BLaER1 treated with 17β-estradiol and CSF1 and Interleukin-3, amounts not matched to agents 10 nM and 100 nM (cell line): ENCODE results near the gene DPYD.

Source experiments
- H3K27ac ChIP-seq, 11 experiments: shearing (Covaris generic); formaldehyde crosslinking; 2 replicates each; pipeline ENCODE4 v1.8.1; 2022
- H3K27me3 ChIP-seq, 11 experiments: shearing (Covaris generic); formaldehyde crosslinking; 2 replicates each; pipeline ENCODE4 v1.8.1; 2022
- H3K36me3 ChIP-seq, 11 experiments: shearing (Covaris generic); formaldehyde crosslinking; 2 replicates each; pipeline ENCODE4 v1.8.1; 2022
- H3K4me1 ChIP-seq, 10 experiments: shearing (Covaris generic); formaldehyde crosslinking; 2 replicates each; pipeline ENCODE4 v1.8.1; 2022
- H3K4me2 ChIP-seq, 11 experiments: shearing (Covaris generic); formaldehyde crosslinking; 2 replicates each; pipeline ENCODE4 v1.8.1; 2022
- H3K4me3 ChIP-seq, 10 experiments: shearing (Covaris generic); formaldehyde crosslinking; 2 replicates each; pipeline ENCODE4 v1.8.1; 2022
- H3K9ac ChIP-seq, 11 experiments: shearing (Covaris generic); formaldehyde crosslinking; 2 replicates each; pipeline ENCODE4 v1.8.1; 2022
- H3K9me3 ChIP-seq, 11 experiments: shearing (Covaris generic); formaldehyde crosslinking; replicated peaks in 1 of 11; 2 replicates each; pipeline ENCODE4 v1.8.1; 2022
- H4K20me1 ChIP-seq, 11 experiments: shearing (Covaris generic); formaldehyde crosslinking; 2 replicates each; pipeline ENCODE4 v1.8.1; 2022
- Cebpa-rat ChIP-seq, 11 experiments: shearing (Covaris generic); IDR thresholded peaks; 2 replicates each; pipeline ENCODE4 v1.8.1; 2022

Gene DPYD

GRCh38 chr1:97041026-97041425 is 879.8 kb downstream of the DPYD start:
- Histone ChIP-seq H3K4me3 (no peak overlapping the region), H3K27me3 (no peaks in the 10 kb centered on the region), H3K9ac (no peak overlapping the region), H3K27ac (no peak overlapping the region; a peak in 1 of 22 replicates), H3K9me3 (peaks cover 0 to 13% (median 5%) of the 10 kb centered on the region in 11 experiments; a peak in 8 of 22 replicates), H3K36me3 (no peaks in the 10 kb centered on the region), H3K4me1 (no peaks in the 10 kb centered on the region), H3K4me2 (no peak overlapping the region), H4K20me1 (no peaks in the 10 kb centered on the region)
- no peak for TF ChIP-seq Cebpa-rat (IDR thresholded peaks at IDR 0.05)

GRCh38 chr1:97038410-97038809 is 882.4 kb downstream of the DPYD start:
- Histone ChIP-seq H3K4me1 (no peaks in the 10 kb centered on the region), H3K9me3 (peaks cover 0 to 9% (median 3%) of the 10 kb centered on the region in 11 experiments; a peak in 7 of 22 replicates), H3K27me3 (no peaks in the 10 kb centered on the region), H3K4me3 (no peak overlapping the region), H3K4me2 (no peak overlapping the region), H3K9ac (no peak overlapping the region), H3K27ac (no peak overlapping the region), H4K20me1 (no peaks in the 10 kb centered on the region), H3K36me3 (no peaks in the 10 kb centered on the region)
- TF ChIP-seq Cebpa-rat (IDR thresholded peaks at IDR 0.05), result no peak

- peaks cover 0 to 6% (median 0%) of the 10 kb centered on the region in 11 experiments; a peak in 3 of 22 replicates for H3K9me3 ChIP-seq
- no peak overlapping the region for H3K9ac ChIP-seq
- no peak overlapping the region for H3K27ac ChIP-seq
- no peaks in the 10 kb centered on the region for H3K4me1 ChIP-seq
- no peak overlapping the region for H3K4me3 ChIP-seq
- no peaks in the 10 kb centered on the region for H4K20me1 ChIP-seq
- H3K4me2 ChIP-seq, result no peak overlapping the region
- no peak for TF ChIP-seq Cebpa-rat (IDR thresholded peaks at IDR 0.05)
- H3K27me3 ChIP-seq, result no peaks in the 10 kb centered on the region
- no peaks in the 10 kb centered on the region for H3K36me3 ChIP-seq
Measured at GRCh38 chr1:97034651-97035050, 886.2 kb downstream of the DPYD start.

GRCh38 chr1:97033949-97034348 is 886.9 kb downstream of the DPYD start:
- H3K4me2 ChIP-seq, result no peak overlapping the region
- H3K9ac ChIP-seq, result no peak overlapping the region
- no peak overlapping the region for H3K4me3 ChIP-seq
- no peaks in the 10 kb centered on the region for H3K27me3 ChIP-seq
- H4K20me1 ChIP-seq, result no peaks in the 10 kb centered on the region
- no peak overlapping the region for H3K27ac ChIP-seq
- no peaks in the 10 kb centered on the region for H3K36me3 ChIP-seq
- no peak for TF ChIP-seq Cebpa-rat (IDR thresholded peaks at IDR 0.05)
- no peaks in the 10 kb centered on the region for H3K4me1 ChIP-seq
- H3K9me3 ChIP-seq, result peaks cover 0 to 2% (median 0%) of the 10 kb centered on the region in 11 experiments; a peak in 1 of 22 replicates
